Smooth muscle cell of the brain vasculature (primary cell): Measurements from ENCODE around the gene UBTD1.
"Not testable (repeated sequence)": the region's sequence is repeated elsewhere in the genome, so short reads cannot be mapped to it uniquely, and the experiment has no call there.

Experiments
- DNase-seq: peaks from one replicate; pipeline ENCODE4 v3.0.0-alpha.2; 2012; ENCODE audit warnings: low read depth, low spot score

Gene UBTD1

DNA sequence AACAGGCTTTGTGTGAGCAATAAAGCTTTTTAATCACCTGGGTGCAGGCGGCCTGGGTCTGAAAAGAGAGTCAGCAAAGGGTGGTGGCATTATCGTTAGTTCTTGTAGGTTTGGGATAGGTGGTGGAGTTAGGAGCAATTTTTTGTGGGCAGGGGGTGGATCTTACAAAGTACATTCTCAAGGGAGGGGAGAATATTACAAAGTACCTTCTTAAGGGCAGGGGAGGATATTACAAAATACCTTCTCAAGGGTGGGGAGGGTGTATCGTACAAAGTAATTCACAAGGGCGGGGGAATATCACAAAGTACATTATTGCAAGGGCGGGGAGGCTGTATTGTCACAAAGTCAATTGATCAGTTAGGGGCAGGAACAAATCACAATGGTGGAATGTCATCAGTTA, 63.6 kb downstream of the UBTD1 start:
- DNase-seq = not testable (repeated sequence)

DNA sequence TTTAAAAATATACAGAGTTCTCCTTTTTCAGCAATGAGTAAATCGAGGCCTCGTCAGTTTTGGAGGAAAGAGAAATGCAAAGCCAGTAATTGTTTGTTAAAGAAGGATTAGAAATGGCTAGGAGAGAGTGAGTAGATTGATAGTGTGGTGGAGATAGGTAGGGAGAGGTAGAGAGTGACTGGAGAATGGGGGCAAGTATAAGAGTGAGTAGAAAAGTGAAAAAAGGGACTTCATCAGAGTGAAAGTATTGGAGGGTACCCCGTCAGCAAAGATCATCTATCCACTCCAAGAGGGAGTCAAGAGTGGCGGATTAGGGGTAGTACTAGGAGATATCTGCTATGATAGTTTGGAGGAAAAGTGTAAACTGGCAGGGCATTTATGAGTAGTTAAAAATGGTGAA, 64.6 kb downstream of the UBTD1 start:
- no peak for DNase-seq

DNA sequence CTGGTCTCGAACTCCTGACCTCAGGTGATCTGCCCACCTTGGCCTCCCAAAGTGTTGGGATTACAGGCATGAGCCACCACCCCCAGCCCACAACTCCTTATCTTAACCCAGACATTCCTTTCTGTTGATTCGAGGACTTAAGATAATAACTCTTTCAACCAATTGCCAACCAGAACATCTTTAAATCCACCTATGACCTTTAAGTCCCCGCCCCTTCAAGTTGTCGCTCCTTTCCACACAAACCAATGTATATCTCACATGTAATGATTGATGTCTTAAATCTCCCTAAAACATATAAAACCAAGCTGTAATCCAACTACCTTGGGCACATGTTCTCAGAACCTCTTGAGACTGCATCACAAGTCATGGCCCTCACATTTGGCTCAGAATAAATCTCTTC, 66.1 kb downstream of the UBTD1 start:
- DNase-seq = no peak

DNA sequence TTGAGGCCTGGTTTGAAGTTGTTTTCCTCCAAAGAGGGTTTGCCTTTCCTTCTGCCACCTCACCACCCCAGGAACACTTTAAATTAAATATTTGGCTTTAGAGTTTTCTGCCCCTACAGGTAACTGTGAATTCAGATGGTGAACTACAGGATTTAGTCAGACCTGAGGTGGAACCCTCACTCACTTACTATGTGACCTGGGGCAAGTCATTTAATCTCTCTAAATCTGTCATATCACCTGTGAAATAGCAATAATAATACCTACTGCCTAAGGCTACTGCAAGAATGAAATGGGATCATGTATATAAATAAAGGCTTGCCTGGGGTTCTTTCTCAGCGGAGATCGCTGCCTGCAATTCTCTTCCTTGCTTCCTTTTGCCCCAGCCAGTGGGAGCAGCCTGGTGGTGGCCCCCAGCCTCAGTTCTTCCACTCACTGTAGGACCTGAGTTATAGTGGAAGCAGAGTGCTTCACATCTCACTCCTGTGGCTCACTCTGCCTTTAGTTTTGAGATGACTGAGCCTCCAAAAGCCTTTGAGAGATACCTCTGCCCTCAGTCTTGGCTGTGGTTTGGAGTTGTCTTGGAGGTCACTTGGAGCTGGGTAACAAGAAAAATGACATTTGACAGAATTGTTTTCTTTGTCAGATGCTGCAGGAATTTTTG, 67.7 kb downstream of the UBTD1 start:
- no peak for DNase-seq

GRCh38 chr10:97567891-97568290, 69.2 kb downstream of the UBTD1 start:
- no peak for DNase-seq

DNA sequence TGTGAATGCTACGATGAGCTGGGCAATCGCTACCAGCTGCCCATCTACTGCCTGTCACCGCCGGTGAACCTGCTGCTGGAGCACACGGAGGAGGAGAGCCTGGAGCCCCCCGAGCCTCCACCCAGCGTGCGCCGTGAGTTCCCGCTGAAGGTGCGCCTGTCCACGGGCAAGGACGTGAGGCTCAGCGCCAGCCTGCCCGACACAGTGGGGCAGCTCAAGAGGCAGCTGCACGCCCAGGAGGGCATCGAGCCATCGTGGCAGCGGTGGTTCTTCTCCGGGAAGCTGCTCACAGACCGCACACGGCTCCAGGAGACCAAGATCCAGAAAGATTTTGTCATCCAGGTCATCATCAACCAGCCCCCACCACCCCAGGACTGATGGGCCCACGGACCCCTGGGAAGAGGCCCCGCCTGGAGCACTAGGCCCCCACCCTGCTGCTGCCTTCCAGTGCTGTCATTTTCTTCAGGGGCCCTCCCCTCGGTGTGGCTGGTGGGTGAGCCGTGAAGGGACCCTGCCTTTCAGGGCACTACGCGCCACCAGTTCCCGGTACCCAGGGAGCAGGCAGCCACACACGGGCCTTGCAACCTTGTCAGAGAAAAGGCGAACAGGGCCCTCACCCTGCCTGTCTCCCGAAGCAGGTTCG, 71.5 kb downstream of the UBTD1 start:
- DNase-seq = no peak

DNA sequence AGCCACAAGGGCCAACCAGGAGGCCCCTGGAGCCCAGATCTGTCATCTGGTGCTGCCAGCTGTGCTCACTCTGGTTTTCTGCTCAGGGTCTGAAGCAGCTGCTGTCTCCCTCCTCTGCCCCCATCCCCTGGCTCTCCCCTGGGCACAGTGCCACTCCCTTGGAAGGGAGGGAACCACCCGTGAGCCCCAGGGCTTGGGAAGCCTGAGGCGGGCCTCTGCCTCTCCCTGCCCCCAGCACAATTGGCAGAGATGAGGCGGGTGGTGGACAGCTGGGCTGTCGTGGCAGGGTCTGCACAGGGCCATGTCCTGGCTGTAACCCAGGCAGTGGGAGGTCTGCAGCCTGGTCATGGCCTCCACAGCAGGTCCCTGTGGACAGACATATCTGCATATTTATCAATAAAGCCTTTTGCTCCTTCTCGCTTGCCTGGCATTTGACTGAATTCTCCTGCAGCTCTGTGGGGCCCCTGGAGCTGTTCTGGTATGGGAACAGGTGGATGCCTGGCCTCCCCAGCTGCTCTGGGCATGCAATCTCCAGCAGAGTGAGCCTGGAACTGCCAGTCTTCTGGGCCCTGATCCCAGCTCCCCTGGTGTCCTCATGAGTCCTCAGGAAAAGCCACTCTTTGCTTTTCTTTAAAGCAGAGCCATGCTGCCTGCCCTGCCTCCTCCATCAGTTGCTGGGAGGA, 72.2 kb downstream of the UBTD1 start:
- DNase-seq = no peak

DNA sequence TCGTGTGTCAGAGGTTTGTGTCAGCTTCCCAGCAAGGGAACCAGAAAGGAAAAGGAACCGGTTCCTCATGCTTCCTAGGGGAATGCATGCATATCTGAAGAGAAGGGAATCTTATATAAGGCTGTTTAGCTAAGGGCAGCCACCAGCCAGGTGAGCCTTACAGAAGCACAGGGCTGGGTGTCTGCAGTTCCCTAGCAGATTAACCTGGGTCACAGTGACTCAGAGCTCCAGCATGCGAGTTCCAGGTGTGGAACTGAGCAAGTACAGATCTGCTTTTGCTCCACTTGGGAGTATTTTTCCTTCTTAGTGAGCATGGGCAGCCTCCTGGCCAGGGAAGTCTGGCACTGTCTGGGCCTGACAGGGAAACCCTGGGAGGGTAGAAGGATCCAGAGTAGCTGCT, 72.9 kb downstream of the UBTD1 start:
- no peak for DNase-seq

DNA sequence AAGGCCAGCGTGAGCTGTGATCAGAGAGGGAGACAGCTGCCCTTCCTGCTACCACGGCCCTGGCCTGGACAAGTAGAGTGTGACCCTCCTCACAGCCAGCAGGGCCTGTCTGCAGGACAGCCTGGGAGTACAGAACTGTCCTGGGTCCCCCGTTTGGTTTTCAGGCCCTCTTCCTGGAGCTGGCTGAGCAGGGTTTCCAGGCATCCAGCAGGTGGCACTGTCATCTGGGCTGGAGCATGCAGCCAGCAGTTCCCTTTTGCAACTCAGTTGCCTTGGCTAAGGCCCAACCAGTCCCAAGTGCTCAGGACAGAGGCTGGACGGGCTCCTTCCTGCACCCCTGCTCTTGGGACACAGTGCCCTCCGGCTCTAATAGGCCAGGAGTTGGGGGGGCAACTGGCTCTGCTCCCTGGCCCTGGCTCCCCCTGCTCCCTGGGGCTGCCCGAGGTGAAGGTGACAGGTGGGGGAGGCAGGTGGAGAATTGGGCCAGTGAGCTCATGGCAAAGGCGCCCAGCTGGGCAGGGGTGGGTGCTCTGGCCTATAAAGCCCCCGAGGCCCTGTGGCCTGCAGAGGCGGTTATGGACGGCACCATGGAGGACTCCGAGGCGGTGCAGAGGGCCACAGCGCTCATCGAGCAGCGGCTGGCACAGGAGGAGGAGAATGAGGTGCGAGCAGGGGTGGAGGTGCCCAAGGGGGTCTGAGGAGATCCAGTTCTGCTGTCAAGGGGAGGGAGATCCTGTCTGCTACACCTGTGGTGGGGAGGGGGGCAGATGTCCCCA, 73.7 kb downstream of the UBTD1 start, which contains the start of gene ANKRD2:
TSS of gene ANKRD2 (plus strand) at position 566 of the 776 bp plus-strand sequence. CDS start at position 576, 10 bp downstream.
- no peak for DNase-seq

DNA sequence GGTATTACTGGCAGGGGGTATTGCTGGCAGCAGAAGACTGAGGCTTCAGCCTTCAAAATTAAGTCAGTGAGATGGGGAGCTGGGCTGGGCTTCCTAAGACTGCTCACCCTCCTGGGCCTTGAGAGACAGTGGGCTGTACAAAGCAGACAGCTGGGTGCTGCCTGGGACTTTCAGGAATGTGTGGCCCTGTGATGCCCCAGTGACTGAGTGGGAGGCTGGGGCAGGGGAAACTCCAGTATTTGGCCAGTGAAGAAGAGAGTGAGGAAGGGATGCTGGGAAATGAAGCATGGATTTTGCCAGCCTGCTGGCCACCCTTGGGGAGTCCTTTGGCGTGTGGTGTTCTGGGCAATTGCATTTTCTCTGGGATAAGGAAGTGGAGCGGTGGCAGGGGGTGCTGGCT, 74.3 kb downstream of the UBTD1 start:
- DNase-seq = no peak

- DNase-seq = no peak
These were observed 74.9 kb downstream of the UBTD1 start for GRCh38 chr10:97573672-97574071.

DNA sequence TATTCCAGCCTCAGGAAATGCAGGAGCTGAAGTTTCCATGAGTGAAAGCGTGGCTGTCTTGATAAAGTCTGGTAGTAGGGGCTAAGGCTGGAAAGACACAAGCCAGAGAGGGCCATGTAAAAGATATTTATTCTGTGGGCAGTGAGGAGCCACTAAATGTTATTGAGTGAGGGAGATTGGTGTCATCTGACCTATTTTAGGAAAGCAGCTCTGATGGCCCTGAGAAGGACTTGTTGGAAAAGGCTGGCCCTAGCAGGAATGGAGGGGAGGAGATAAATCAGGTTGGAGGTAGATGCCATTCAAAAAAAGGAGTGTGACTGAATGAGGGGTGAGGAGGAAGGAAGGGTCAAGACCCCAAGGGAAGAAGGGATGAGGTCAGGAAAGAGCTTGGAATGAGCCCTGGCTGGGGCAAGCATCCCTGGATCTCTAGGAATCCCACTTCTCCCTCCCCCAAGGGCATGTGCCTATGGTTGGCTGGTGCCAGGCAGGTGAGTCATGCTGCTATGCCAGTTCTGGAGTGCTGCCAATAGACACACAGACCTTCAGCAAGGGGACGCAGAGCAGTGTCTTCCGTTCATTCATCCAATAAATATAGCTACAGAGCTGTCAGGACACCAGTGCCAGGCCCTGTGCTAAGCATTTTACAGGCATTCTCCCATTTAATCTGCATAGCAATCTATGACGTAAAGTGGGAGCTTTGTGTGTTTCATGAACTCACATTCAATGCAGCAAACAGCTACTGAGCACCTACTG, 75.8 kb downstream of the UBTD1 start:
- DNase-seq = no peak

GRCh38 chr10:97575127-97575668, 76.5 kb downstream of the UBTD1 start:
- no peak for DNase-seq

GRCh38 chr10:97576487-97576886, 77.8 kb downstream of the UBTD1 start:
- DNase-seq = not testable (repeated sequence)

GRCh38 chr10:97577701-97578100, 79.0 kb downstream of the UBTD1 start:
- DNase-seq = no peak

DNA sequence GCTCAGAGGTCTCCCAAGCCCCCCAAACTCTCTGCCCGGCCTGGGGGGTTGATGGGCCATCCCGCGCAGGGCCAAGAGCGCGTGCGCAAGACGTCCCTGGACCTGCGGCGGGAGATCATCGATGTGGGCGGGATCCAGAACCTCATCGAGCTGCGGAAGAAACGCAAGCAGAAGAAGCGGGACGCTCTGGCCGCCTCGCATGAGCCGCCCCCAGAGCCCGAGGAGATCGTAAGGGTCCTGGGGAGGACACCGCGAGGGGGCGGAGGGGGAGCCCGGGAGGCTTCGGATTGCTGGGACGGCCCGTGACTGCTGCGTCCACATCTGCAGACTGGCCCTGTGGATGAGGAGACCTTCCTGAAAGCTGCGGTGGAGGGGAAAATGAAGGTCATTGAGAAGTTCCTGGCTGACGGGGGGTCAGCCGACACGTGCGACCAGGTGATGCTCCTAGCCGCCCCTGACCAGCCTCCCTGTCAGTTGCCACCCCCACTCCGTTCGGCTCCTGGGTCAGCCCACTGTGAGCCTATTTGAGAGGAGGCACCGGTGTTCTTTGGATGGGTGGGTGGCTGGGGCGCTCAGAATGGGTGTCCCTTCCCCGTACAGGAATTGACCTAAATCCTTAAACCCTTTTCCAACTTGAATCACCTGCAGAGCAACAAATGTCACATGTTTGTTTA, 79.6 kb downstream of the UBTD1 start:
- no peak for DNase-seq

DNA sequence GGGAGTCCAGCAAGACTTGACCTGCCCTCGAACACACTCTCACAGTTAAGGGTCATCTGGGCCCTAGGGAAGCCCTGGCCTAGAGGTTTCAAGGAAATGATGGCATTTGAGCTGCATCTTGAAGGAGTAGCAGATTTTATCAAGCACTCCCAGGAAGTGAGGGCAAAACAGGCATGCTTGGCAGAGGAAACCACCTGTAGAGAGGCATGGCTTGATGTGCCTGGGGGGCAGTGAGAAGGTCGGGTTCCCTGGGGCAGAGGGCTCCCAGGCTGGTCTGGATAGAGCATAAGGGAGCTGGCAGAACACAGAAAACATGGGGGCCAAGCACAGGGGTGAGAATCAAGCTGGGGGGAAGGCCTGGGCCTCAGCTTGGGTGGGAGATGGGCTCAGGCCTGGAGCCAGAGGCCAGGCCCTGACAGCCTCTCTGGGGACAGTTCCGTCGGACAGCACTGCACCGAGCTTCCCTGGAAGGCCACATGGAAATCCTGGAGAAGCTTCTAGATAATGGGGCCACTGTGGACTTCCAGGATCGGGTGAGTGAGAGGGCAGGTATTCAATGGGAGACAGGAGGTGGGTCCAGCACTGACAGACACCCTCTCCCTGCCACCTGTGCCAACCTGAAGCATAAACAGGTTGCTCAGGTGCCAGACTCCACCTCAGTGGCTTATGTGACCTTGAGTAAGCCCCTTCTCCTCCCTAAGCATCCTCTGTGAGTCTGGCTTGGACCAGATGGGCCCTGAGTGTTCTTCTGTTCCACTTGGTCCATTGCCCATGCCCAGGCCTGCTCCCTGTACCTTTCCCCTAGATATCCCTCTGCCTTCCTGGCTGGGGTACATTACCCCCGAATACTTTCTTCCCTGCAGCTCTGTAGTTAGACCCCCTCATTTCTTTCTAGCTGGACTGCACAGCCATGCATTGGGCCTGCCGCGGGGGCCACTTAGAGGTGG, 82.0 kb downstream of the UBTD1 start:
- no peak for DNase-seq

DNA sequence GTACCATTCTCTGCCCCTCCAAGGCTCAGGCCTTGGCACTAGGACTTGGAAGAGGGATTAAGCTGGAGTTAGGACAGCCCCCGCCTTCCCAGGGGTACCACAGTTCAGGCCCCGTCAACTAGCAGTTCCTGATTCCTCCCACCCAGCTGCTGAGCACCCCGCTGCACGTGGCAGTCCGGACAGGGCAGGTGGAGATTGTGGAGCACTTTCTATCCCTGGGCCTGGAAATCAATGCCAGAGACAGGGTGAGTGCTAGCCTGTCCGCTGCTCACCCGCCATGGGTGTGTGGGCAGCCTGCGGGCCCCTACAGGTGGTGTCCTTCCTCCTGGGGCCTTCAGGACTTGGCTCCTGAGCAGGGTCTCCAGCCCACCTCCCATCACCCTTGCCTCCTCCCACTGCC, 83.4 kb downstream of the UBTD1 start:
- DNase-seq = no peak

DNA sequence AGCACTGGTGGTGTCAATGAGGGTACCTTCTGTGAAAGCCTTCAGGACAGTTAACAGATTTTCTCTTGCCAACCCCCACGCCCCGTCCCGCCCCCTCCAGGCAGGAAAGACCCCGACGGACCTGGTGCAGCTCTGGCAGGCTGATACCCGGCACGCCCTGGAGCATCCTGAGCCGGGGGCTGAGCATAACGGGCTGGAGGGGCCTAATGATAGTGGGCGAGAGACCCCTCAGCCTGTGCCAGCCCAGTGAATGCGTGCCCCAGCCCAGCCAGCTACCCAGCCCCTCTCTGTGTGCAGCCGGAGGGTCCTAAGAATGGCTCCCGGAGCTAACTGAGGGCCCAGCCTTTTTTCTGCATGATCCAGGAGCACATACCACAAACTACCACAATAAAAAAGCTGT, 84.8 kb downstream of the UBTD1 start:
- no peak for DNase-seq
